ENCODE data around the gene FN1.
"Not testable (repeated sequence)": the region's sequence is repeated elsewhere in the genome, so short reads cannot be mapped to it uniquely, and the experiment has no call there.

- not testable (repeated sequence) for TF ChIP-seq CTCF (IDR thresholded peaks at IDR 0.05; ENCODE audit: control extremely low read depth in 1 of 3, insufficient read depth in 1 of 3, low read depth in 1 of 3, low read length in 3 of 3); POLR2A (IDR thresholded peaks at IDR 0.05; ENCODE audit: control extremely low read depth in 1 of 2, low read depth in 2 of 2, low read length in 2 of 2); BACH1 (IDR thresholded peaks at IDR 0.05; ENCODE audit: low read length); EZH2 (IDR thresholded peaks at IDR 0.05; ENCODE audit: low read depth, low read length, severe bottlenecking); POLR2AphosphoS5 (IDR thresholded peaks at IDR 0.05; ENCODE audit: low read depth, low read length); RBBP5 (IDR thresholded peaks at IDR 0.05; ENCODE audit: borderline replicate concordance, low read depth, low read length); NANOG (IDR thresholded peaks at IDR 0.05; ENCODE audit: insufficient read depth, low read depth, low read length, poor library complexity, severe bottlenecking); HDAC6 (IDR thresholded peaks at IDR 0.05; ENCODE audit: low read depth, low read length); SIRT6 (IDR thresholded peaks at IDR 0.05; ENCODE audit: low read length); CBX5 (IDR thresholded peaks at IDR 0.05; ENCODE audit: low read depth, low read length)
These were observed 25.5 kb downstream of the FN1 start for GRCh38 chr2:215410181-215410931.
